Renal cortical epithelial cell (primary cell): ENCODE data around the gene IPO4. TPM values are rescaled to one million over a fixed set of nuclear protein-coding genes. Genes with fewer than 3 reads are reported as not detected.
"Not testable (repeated sequence)": the region's sequence is repeated elsewhere in the genome, so short reads cannot be mapped to it uniquely, and the experiment has no call there.

Experiments
- DNase-seq: peaks from one replicate; pipeline ENCODE4 v3.0.0-alpha.2; 2011; ENCODE audit warnings: low read depth
- total RNA-seq: library from RNA; depleted of rRNA; stranded (reverse); fragments of >200 nt; gene quantifications from 2 replicates; pipeline ENCODE4 v1.2.3, GENCODE V29; 2014

IPO4 gene
- 47.4 and 76.0 TPM in 2 replicates for total RNA-seq

GRCh38 chr14:24188251-24189058 lies at the start of gene IPO4:
TSS of gene IPO4 (minus strand) at chr14:24188816. CDS start at chr14:24188787, 29 bp downstream.
- DNase-seq: peak; percentile 94

DNA sequence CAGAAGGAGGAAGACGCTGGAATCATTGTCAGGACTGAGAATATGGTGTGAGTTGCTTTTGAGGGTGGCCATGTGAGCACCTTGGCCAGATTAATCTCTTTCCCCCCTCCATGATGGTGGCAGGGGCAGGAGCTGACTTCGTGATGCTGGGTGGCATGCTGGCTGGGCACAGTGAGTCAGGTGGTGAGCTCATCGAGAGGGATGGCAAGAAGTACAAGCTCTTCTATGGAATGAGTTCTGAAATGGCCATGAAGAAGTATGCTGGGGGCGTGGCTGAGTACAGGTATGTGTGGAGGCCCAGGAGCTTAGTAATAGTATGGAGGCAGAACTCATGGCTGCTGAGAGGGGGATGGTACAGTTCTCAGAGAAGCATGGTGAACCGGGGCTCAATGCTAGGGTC lies 49.5 kb upstream of the IPO4 start:
- peak; percentile 33 for DNase-seq

DNA sequence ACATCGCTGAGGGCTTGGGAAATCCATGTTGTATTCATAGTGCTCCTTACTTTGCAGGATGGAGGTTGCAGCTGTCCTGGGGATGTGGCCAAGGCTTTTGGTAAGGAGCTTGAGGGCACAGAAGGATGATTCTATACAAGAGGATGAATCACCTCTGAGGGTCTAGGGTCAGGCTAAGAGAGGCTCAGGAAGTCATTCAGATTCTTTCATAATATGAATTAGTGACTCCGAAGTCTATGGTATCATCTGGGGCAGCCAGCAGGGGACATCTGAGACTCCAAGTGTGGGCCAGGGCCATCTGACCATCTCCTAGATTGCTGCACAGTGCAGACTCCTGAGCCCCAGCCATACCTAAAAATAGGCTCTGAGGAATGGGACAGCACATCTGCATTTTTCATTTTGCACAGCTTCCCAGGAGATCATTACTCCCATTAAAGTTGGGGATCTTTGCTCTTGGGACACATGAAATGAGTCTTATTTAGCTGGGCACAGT lies 48.9 kb upstream of the IPO4 start:
- no peak for DNase-seq

GRCh38 chr14:24236689-24237462 lies 48.3 kb upstream of the IPO4 start:
- DNase-seq: no peak

DNA sequence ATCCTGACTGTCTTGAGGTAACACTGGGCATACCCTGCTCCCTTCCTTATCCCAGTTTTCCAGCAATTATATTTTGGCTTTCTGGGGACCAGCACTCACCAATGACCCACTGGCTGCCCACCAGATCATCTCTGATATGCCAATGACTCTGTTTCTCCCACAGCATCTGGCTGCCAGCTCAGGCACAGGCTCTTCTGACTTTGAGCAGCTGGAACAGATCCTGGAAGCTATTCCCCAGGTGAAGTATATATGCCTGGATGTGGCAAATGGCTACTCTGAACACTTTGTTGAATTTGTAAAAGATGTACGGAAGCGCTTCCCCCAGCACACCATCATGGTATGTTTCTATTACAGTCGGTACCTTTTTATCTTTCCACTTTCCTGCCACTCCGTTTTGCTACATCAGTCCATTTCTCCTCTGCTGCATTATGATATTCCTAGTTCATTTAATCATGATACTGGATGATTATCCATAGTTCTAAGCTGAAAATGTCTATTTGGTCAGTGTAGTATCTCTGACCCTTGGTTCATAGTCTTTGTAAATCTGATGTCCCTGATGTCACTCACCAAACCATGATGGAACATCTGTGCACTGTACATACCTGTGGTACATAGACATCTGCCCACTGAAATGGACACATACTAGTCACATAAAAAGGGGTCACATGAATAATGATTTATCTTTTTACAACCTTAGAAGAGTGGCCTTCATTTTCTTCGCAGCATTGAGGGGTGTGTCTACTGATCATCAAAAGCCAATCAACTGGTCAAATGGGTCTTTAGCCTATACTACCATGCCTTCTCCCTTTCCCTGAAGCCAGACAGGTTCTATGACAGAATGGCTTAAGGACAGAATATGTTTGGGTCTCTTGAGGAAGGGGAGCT lies 47.4 kb upstream of the IPO4 start:
- no peak for DNase-seq

GRCh38 chr14:24234095-24235005 lies 45.7 kb upstream of the IPO4 start:
- no peak for DNase-seq

DNA sequence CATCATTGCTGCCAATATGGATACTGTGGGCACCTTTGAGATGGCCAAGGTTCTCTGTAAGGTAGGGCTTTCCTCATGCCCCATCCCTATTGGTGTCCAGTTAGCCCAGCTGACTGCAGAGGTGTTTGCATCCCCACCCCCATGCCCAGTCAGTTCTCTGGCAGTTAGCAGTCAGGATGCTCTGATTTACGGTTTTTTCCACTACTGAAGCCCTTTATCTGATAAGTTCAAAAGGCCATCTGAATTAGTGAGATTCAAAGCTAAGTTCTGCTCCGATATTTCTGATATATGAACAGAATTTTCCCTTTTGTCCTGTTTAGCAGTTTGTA lies 44.9 kb upstream of the IPO4 start:
- no peak for DNase-seq

- DNase-seq: no peak
Observed at GRCh38 chr14:24232645-24233537, 44.3 kb upstream of the IPO4 start, which contains the start of gene GMPR2. TSS of gene GMPR2 (plus strand) at chr14:24232929. CDS start at chr14:24233254, 325 bp downstream.

- DNase-seq: peak; percentile 84
Observed at GRCh38 chr14:24232121-24232644, 43.6 kb upstream of the IPO4 start, which contains the start of gene NEDD8. TSS of gene NEDD8 (minus strand) at chr14:24232367. CDS start at chr14:24232267, 100 bp downstream.

- DNase-seq: no peak
Observed at GRCh38 chr14:24231263-24232120, 42.9 kb upstream of the IPO4 start.

DNA sequence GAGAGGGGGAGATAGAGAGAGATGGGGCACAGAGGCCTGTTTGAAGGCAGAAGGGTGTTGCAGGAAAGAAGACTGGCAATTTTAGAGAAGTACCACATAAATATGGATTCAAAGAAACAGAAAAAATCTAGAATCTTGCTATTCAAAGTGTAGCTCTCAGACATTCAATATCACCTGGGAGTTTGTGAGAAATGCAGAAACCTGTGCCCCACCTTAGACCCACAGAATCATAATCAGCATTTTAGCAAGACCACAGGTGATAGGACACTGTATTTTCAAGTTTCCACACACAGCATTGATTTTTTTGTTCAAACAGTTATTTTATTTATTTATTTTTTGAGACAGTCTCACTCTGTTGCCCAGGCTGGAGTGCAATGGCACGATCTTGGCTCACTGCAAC lies 40.3 kb upstream of the IPO4 start:
- no peak for DNase-seq

GRCh38 chr14:24226473-24226872 lies 37.9 kb upstream of the IPO4 start:
- no peak for DNase-seq

GRCh38 chr14:24224618-24225071 lies 36.0 kb upstream of the IPO4 start:
- peak; percentile 60 for DNase-seq

DNA sequence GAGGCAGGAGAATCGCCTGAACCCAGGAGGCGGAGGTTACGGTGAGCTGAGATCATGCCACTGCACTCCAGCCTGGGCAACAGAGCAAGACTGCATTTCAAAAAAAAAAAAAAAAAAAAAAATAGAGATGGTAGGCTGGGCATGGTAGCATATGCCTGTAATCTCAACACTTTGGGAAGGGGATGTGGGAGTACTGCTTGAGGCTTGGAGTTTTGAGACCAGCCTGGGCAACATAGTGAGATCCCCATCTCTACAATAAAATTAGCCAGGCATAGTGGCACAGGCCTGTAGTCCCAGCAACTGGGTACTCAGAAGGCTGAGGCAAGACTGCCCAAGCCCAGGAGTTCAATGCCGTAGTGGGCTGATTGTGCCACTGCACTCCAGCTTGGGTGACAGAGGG lies 34.4 kb upstream of the IPO4 start:
- not testable (repeated sequence) for DNase-seq

- no peak for DNase-seq
Observed at GRCh38 chr14:24219521-24219920, 30.9 kb upstream of the IPO4 start.

- DNase-seq: no peak
Observed at GRCh38 chr14:24219080-24219479, 30.5 kb upstream of the IPO4 start.

DNA sequence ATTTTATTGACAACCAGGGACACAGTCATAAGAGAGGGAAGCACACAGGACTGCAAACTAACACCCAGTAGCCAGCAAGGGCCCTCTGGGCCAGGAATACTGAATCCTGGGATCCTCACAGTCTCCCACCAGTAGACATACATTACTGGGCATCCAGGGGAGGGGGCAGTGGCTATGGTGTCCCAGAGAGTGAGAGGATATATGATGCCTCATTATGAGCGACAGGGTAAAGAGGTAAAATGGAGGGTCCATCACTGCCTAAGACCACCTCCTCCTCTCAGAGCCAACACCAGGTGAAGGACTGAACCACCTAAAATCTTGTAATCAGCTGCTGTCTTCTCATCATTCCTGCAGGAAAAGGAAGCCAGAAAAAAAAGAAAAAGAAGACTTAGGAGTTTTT lies 28.3 kb upstream of the IPO4 start:
- DNase-seq: not testable (repeated sequence)

GRCh38 chr14:24216345-24216699 lies 27.7 kb upstream of the IPO4 start:
- no peak for DNase-seq
